Kidney (tissue), 14 donors: ENCODE data around the gene RNF14. TPM values are rescaled to one million over a fixed set of nuclear protein-coding genes. Genes with fewer than 3 reads are reported as not detected.

Experiments used
- DNase-seq, 5 donors: peaks; one replicate each; pipeline ENCODE4 v3.0.0-alpha.2; 2013 to 2020
- FAIRE-seq: peaks from 2 replicates; lab custom pipeline; 2012; peaks lifted over from hg19 to GRCh38; lab: Jason Lieb, UNC
- H3K27ac ChIP-seq, 2 donors: one replicate each; pipeline ENCODE4 v1.7.0; 2013; ENCODE audit warnings: low read depth in 2 of 2, low read length in 2 of 2, inconsistent platforms in 1 of 2
- H3K27me3 ChIP-seq: one replicate; pipeline ENCODE4 v1.7.1; 2013; ENCODE audit warnings: low read length, inconsistent platforms; ENCODE audit not compliant: control insufficient read depth, insufficient read depth
- H3K36me3 ChIP-seq, 3 donors: one replicate each; pipeline versions ENCODE4 v1.7.0 to v1.7.1; 2013; ENCODE audit warnings: low read length in 3 of 3, control low read depth in 1 of 3, inconsistent platforms in 1 of 3; ENCODE audit not compliant: insufficient read depth in 3 of 3, control insufficient read depth in 2 of 3
- H3K4me1 ChIP-seq, 3 donors: one replicate each; pipeline versions ENCODE4 v1.7.0 to v1.7.1; 2013; ENCODE audit warnings: low read length in 3 of 3, inconsistent platforms in 1 of 3, low read depth in 1 of 3; ENCODE audit not compliant: control insufficient read depth in 2 of 3, insufficient read depth in 2 of 3
- H3K4me3 ChIP-seq, 3 donors: one replicate each; pipeline versions ENCODE4 v1.7.0 to v1.8.1; 2013; ENCODE audit warnings: low read length in 3 of 3, control low read depth in 1 of 3, inconsistent platforms in 1 of 3
- H3K9ac ChIP-seq, 3 donors: one replicate each; pipeline versions ENCODE4 v1.7.0 to v1.7.1; 2013; ENCODE audit warnings: low read length in 3 of 3, control low read depth in 1 of 3, inconsistent platforms in 1 of 3
- H3K9me3 ChIP-seq, 3 donors: one replicate each; pipeline versions ENCODE4 v1.7.0 to v1.7.1; 2013; ENCODE audit warnings: low read length in 3 of 3, control low read depth in 1 of 3, inconsistent platforms in 1 of 3; ENCODE audit not compliant: control insufficient read depth in 2 of 3, insufficient read depth in 1 of 3
- intact Hi-C: fragments of 100-400 bp; cut with DNase I; formaldehyde crosslinking; loops from one replicate; pipeline ENCODE4 v1.11.1; 2022
- polyA plus RNA-seq: library from polyadenylated mRNA; stranded (reverse); fragments of 350-450 nt; fragmentation: Illumina TruSeq; extraction: RNeasy Lipid Tissue Mini Kit (QIAGEN cat#74804); gene quantifications from one replicate; pipeline ENCODE4 v1.2.3, GENCODE V29; 2014; ENCODE audit warnings: low read depth, low replicate concordance; ENCODE audit not compliant: insufficient read depth
- total RNA-seq: library from RNA; stranded (reverse); fragmentation: NEBNext Ultra II Directional; extraction: Animal tissue kit (Norgen Biotek cat#: 25700); gene quantifications from one replicate; pipeline ENCODE4 v1.2.1, GENCODE V29; 2021
- TF ChIP-seq, protein P1 (sequence below): IDR thresholded peaks from 3 replicates; pipeline ENCODE4 v1.5.1; 2012; ENCODE audit warnings: mild to moderate bottlenecking, moderate library complexity, borderline replicate concordance; ENCODE audit not compliant: insufficient read depth; ENCODE audit errors: extremely low read depth
- donor health status: control.
- donor health status: control.
- donor health status: control.
- donor health status: control.
- donor health status: control.
- donor health status: DM: yes; HTN: yes; CAD: no.
- donor health status: Normal renal cell carcinoma (clear cell type).

Gene RNF14
- total and polyA plus RNA-seq, 2 donors from 2014 or later: 53.5 to 69.3 TPM

DNA sequence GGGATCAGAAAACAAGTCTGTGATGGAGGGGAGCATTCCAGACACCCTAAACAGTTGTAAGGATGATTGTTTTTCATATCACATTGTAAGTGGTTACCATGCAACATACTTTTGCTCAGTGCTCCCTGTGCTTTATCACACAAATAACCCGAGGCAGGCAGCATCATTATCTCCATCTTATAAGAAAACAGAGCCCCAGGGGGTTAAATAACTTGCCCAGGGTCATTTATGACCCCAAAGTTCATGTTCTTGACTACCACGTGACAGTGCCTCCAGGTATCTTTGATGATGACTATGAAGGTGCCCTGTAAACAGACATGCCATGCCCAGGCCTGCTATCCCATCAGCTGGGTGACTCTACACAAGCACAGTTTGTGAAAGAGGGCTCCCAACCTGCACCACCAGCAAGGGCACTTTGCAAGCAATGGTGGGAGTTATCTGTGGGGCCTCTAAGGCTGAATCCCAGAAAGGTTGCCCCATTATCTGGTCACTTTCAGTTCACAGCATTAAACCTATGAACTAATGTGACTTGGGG is 34.4 kb downstream of the RNF14 start:
- intact Hi-C loops: no loop called here
- DNase-seq: no peak
- Histone ChIP-seq H3K36me3 (peaks cover 0 to 50% (median 40%) of the 10 kb centered on the region in 3 donors), H3K9ac (no peak overlapping the region), H3K4me3 (no peak overlapping the region), H3K9me3 (no peaks in the 10 kb centered on the region), H3K4me1 (peaks cover 0 to 3% (median 0%) of the 10 kb centered on the region in 3 donors), H3K27me3 (no peaks in the 10 kb centered on the region), H3K27ac (no peak overlapping the region)
- TF ChIP-seq, protein P1, sequence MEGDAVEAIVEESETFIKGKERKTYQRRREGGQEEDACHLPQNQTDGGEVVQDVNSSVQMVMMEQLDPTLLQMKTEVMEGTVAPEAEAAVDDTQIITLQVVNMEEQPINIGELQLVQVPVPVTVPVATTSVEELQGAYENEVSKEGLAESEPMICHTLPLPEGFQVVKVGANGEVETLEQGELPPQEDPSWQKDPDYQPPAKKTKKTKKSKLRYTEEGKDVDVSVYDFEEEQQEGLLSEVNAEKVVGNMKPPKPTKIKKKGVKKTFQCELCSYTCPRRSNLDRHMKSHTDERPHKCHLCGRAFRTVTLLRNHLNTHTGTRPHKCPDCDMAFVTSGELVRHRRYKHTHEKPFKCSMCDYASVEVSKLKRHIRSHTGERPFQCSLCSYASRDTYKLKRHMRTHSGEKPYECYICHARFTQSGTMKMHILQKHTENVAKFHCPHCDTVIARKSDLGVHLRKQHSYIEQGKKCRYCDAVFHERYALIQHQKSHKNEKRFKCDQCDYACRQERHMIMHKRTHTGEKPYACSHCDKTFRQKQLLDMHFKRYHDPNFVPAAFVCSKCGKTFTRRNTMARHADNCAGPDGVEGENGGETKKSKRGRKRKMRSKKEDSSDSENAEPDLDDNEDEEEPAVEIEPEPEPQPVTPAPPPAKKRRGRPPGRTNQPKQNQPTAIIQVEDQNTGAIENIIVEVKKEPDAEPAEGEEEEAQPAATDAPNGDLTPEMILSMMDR: no peak
- no peak for FAIRE-seq

GRCh38 chr5:142006363-142007236 is 37.7 kb downstream of the RNF14 start:
- Histone ChIP-seq H3K4me3 (no peak overlapping the region), H3K9me3 (no peaks in the 10 kb centered on the region), H3K9ac (no peak overlapping the region), H3K27ac (no peak overlapping the region), H3K36me3 (peaks cover 0 to 44% (median 34%) of the 10 kb centered on the region in 3 donors), H3K4me1 (peaks cover 0 to 5% (median 0%) of the 10 kb centered on the region in 3 donors), H3K27me3 (no peaks in the 10 kb centered on the region)
- intact Hi-C loops: no loop called here
- DNase-seq (no peak), FAIRE-seq (no peak)
- TF ChIP-seq, protein P1: no peak

- TF ChIP-seq, protein P1: no peak
- no peak for FAIRE-seq
- intact Hi-C loops: no loop called here
Observed at GRCh38 chr5:142007237-142007544, 38.3 kb downstream of the RNF14 start.

More at GRCh38 chr5:142007237-142007544, 38.3 kb downstream of the RNF14 start:
- no peak for DNase-seq
- H3K9ac ChIP-seq: no peak overlapping the region
- no peaks in the 10 kb centered on the region for H3K27me3 ChIP-seq
- H3K27ac ChIP-seq: no peak overlapping the region
- H3K9me3 ChIP-seq: no peaks in the 10 kb centered on the region
- peaks cover 0 to 38% (median 29%) of the 10 kb centered on the region in 3 donors for H3K36me3 ChIP-seq
- H3K4me1 ChIP-seq: peaks cover 0 to 10% (median 0%) of the 10 kb centered on the region in 3 donors
- no peak overlapping the region for H3K4me3 ChIP-seq
